ENCODE measurements around the gene LARP4.

- TF ChIP-seq ZNF311 (tag by site-specific recombination; IDR thresholded peaks at IDR 0.05; ENCODE audit: borderline replicate concordance) = no peak
- TF ChIP-seq KLF16 (tag by site-specific recombination; IDR thresholded peaks at IDR 0.05) = no peak
These were observed 13.2 kb upstream of the LARP4 start for GRCh38 chr12:50387487-50387886.

Measured in HEK293 (cell line).